NCI-H2227 treated with DMSO at 0.1 percent for 48 hours (cell line): Measurements from ENCODE around the gene SLC44A5.

Source experiments
- DNase-seq: peaks from one replicate; lab custom pipeline; 2025; lab: John Stamatoyannopoulos, UW

The SLC44A5 gene

GRCh38 chr1:75174031-75174760 lies 436.7 kb downstream of the SLC44A5 start:
- DNase-seq: no peak

GRCh38 chr1:75172556-75172955 lies 438.4 kb downstream of the SLC44A5 start:
- no peak for DNase-seq

- DNase-seq: no peak
These were observed 439.0 kb downstream of the SLC44A5 start for GRCh38 chr1:75171876-75172275.

- no peak for DNase-seq
These were observed 439.9 kb downstream of the SLC44A5 start for GRCh38 chr1:75170981-75171380.

DNA sequence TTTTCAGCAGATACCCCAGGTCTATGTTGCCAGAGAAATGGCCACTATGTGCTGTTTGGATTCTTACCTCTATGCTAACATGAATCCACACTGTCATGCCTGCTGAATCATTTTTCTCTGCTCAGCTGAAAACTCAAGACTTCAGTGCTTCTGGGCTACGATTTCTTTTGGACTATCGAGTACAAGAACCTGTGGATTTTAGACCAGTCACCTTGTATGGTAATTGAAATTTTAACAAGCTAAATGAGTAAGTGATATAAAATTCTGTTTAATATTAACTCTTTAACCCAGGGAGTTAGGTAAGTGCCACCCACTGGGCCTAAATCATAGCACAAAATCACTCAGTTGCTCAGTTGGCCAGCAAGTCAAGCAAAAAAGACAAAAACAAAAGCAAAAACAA lies 440.9 kb downstream of the SLC44A5 start:
- no peak for DNase-seq

DNA sequence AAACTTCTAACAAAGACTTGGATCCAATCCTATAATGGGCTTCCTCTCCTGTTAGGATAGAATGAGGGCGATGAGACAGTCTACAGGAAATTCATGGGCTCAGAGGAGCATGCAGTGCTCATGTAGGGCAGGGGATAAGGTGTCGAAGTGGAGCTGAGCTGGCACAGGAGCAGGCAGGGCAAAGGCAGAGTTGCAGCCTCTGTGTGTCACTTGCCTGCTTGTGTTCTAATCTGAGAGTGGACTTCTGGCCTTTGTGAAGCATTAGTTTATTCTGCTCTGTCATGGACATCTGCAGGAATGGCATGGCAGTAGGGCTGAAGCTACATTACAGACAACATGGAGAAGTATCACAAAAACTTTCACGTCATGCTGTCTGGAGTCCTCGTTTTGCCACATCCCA lies 444.1 kb downstream of the SLC44A5 start:
- no peak for DNase-seq

- no peak for DNase-seq
These were observed 445.6 kb downstream of the SLC44A5 start for GRCh38 chr1:75165264-75165663.

DNA sequence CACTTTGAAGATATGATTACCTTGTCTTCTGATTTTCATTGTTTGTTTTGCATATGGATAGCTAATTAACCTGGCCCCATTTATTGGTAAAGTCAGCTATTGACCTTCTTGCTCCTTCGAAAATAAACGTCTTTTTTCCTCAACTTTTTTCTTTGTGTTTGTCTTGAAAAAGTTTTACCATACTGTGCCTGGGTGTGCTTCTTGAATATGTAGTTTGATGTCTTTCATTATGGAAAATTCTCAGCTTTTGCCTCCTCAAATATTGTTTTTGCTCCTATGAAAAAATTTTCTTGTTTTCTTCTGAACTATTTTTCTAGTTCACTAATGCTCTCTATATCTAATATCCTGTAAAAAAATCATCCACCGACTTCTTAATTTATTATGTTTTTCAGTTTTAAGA lies 451.8 kb downstream of the SLC44A5 start:
- DNase-seq: no peak
